ENCODE data around the gene LRRC7. TPM values are rescaled to one million over a fixed set of nuclear protein-coding genes. Genes with fewer than 3 reads are reported as not detected.

LRRC7 gene
- total RNA-seq, 1 donor from 2014 or later, result 11.5 TPM

DNA sequence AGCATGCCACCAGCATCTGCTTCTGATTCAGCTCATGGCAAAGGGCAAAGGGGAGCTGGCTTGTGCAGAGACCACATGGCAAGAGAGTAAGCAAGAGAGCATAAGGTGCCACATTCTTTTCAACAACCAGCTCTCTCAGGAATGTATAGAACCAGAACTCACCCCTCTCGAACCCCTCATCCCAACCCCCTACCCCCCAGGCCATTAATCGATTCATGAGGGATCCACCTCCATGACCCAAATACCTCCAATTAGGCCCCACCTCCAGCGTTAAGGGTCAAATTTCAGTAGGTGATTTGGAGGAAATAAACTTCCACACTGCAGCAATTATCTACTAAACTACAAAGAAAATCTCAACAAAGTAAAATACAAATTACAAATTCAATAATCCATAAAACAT, 32.2 kb upstream of the LRRC7 start:
- Histone ChIP-seq H3K4me1 (ENCODE audit: control insufficient read depth in 3 of 3, insufficient read depth in 3 of 3, low read length in 3 of 3) (no peaks in the 10 kb centered on the region), H3K9me3 (ENCODE audit: control insufficient read depth in 3 of 3, low read length in 3 of 3) (no peaks in the 10 kb centered on the region), H3K9ac (ENCODE audit: low read depth in 1 of 3, low read length in 3 of 3) (no peak overlapping the region), H3K27me3 (ENCODE audit: control insufficient read depth in 3 of 3, insufficient read depth in 3 of 3, low read length in 3 of 3) (no peaks in the 10 kb centered on the region), H3K4me3 (ENCODE audit: low read length in 3 of 3) (no peak overlapping the region), H3K36me3 (ENCODE audit: control insufficient read depth in 3 of 3, insufficient read depth in 3 of 3, low read length in 3 of 3) (no peaks in the 10 kb centered on the region), H3K27ac (ENCODE audit: low read depth, low read length) (no peak overlapping the region)

- Histone ChIP-seq H3K9ac (ENCODE audit: low read depth in 1 of 3, low read length in 3 of 3) (no peak overlapping the region), H3K27ac (ENCODE audit: low read depth, low read length) (no peak overlapping the region), H3K9me3 (ENCODE audit: control insufficient read depth in 3 of 3, low read length in 3 of 3) (no peaks in the 10 kb centered on the region), H3K4me3 (ENCODE audit: low read length in 3 of 3) (no peak overlapping the region), H3K4me1 (ENCODE audit: control insufficient read depth in 3 of 3, insufficient read depth in 3 of 3, low read length in 3 of 3) (no peaks in the 10 kb centered on the region), H3K27me3 (ENCODE audit: control insufficient read depth in 3 of 3, insufficient read depth in 3 of 3, low read length in 3 of 3) (no peaks in the 10 kb centered on the region), H3K36me3 (ENCODE audit: control insufficient read depth in 3 of 3, insufficient read depth in 3 of 3, low read length in 3 of 3) (no peaks in the 10 kb centered on the region)
Observed at GRCh38 chr1:69540052-69540451, 27.7 kb upstream of the LRRC7 start.

DNA sequence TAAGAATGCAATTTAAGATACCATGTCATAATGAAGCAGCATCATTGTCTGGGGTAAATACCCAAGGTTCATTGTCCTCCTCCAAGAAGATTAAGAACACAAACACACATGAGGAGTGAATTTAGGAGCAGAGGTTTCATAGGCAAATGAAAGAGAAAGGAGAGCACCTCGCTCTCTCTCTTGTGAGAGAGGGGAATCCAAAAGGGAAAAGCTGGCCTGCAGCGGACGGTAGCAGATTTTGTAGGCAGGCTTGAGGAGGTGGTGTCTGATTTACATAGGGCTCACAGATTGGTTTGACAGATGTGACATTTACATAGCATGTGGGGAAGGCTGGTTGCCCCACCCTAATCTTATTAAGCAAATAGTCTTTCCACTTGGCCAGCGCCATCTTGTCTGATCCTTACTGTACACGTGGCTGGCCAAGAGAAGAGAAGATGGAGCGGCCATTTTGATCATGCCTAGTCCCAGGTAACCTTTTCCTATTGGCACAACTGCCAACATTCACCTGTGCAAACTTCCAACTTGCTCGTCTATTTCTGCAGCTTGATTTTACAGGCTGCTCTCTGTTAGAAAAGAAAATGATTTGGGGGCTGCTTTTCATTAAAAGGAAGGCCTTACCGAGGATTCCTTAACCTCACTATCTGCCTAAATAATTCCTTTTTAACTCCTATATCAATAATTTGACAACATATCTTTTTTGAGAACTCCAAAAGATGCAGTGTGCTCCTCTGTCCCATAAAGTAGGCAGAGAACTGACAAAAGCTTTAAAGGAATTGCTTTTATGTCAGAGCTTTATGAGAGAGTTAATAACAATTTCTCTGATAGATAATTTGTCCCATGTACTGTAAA, 16.0 kb upstream of the LRRC7 start:
- Histone ChIP-seq H3K36me3 (ENCODE audit: control insufficient read depth in 3 of 3, insufficient read depth in 3 of 3, low read length in 3 of 3) (no peaks in the 10 kb centered on the region), H3K4me1 (ENCODE audit: control insufficient read depth in 3 of 3, insufficient read depth in 3 of 3, low read length in 3 of 3) (no peaks in the 10 kb centered on the region), H3K27ac (ENCODE audit: low read depth, low read length) (no peak overlapping the region), H3K4me3 (ENCODE audit: low read length in 3 of 3) (no peak overlapping the region), H3K9me3 (ENCODE audit: control insufficient read depth in 3 of 3, low read length in 3 of 3) (no peaks in the 10 kb centered on the region), H3K27me3 (ENCODE audit: control insufficient read depth in 3 of 3, insufficient read depth in 3 of 3, low read length in 3 of 3) (no peaks in the 10 kb centered on the region), H3K9ac (ENCODE audit: low read depth in 1 of 3, low read length in 3 of 3) (no peak overlapping the region)

DNA sequence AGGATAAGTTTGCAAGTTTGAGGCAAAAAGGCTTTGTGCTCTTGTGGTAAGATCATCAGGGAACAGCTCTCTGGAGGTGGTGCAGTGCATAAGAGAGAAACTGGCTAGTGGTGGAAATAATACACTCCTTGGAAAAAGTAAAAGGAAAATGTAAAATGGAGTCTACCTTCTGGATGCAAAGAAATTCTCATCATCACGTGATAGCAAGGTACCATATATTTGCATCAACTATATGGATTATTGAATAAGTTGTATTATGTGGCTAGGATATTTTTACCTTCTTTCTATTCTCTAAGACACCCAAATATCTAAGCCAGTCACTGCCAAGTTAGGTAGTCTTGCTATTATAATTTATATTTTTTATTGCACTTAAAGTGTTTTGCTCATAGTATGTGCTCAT, 14.0 kb upstream of the LRRC7 start:
- H3K27me3 ChIP-seq (ENCODE audit: control insufficient read depth in 3 of 3, insufficient read depth in 3 of 3, low read length in 3 of 3), result no peaks in the 10 kb centered on the region
- peaks cover 0 to 2% (median 0%) of the 10 kb centered on the region in 3 donors for H3K9me3 ChIP-seq (ENCODE audit: control insufficient read depth in 3 of 3, low read length in 3 of 3)
- no peak overlapping the region for H3K9ac ChIP-seq (ENCODE audit: low read depth in 1 of 3, low read length in 3 of 3)
- H3K4me1 ChIP-seq (ENCODE audit: control insufficient read depth in 3 of 3, insufficient read depth in 3 of 3, low read length in 3 of 3), result no peaks in the 10 kb centered on the region
- H3K27ac ChIP-seq (ENCODE audit: low read depth, low read length), result no peak overlapping the region
- no peaks in the 10 kb centered on the region for H3K36me3 ChIP-seq (ENCODE audit: control insufficient read depth in 3 of 3, insufficient read depth in 3 of 3, low read length in 3 of 3)
- H3K4me3 ChIP-seq (ENCODE audit: low read length in 3 of 3), result no peak overlapping the region

DNA sequence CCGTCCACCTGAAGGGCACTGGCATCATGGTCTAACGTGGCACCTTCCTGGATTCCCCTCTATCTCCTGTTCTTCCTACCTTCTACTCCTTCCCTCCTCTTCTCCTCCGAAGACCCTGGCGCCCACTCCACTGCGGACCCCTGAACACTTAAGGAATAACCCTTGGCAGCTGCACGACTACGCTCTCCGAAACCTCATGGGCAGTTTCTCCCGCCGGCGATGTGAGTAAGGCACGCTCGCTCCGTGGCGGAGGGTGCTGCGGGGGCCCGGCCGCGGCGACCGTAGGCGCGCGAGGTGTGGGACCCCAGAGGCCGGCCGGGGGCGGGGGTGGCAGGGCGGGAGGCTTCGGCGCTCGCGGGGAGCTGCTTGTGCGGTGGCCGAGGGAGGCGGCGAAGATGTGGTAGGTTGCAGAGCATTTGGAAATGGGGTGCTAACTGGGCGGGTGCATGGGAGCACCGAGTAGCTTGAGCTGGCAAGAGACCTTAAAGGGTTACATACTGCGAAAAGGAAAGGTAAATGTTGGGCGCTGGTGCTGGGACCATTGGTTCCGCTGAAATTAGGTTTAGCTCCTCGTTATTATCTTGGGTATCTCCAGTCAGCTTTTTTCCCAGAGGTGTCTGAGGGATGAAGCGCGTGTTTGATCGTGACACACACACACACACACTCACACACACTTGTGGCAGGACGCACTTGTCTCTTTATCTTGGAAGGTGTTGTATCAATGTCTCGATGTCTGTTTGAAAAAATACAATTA, 876 bp downstream of the LRRC7 start:
- Histone ChIP-seq H3K4me1 (ENCODE audit: control insufficient read depth in 3 of 3, insufficient read depth in 3 of 3, low read length in 3 of 3) (peaks cover 10 to 18% (median 12%) of the 10 kb centered on the region in 3 donors), H3K27ac (ENCODE audit: low read depth, low read length) (no peak overlapping the region), H3K27me3 (ENCODE audit: control insufficient read depth in 3 of 3, insufficient read depth in 3 of 3, low read length in 3 of 3) (peaks cover 3 to 17% (median 13%) of the 10 kb centered on the region in 3 donors), H3K36me3 (ENCODE audit: control insufficient read depth in 3 of 3, insufficient read depth in 3 of 3, low read length in 3 of 3) (no peaks in the 10 kb centered on the region), H3K4me3 (ENCODE audit: low read length in 3 of 3) (peak overlapping the region; percentile 64 to 80 (median 69)), H3K9ac (ENCODE audit: low read depth in 1 of 3, low read length in 3 of 3) (peak overlapping the region in 1 of 3 donors; percentile 84), H3K9me3 (ENCODE audit: control insufficient read depth in 3 of 3, low read length in 3 of 3) (no peaks in the 10 kb centered on the region)

GRCh38 chr1:69569175-69569541, 1.4 kb downstream of the LRRC7 start:
- Histone ChIP-seq H3K9ac (ENCODE audit: low read depth in 1 of 3, low read length in 3 of 3) (peak overlapping the region in 1 of 3 donors; percentile 60), H3K27ac (ENCODE audit: low read depth, low read length) (no peak overlapping the region), H3K36me3 (ENCODE audit: control insufficient read depth in 3 of 3, insufficient read depth in 3 of 3, low read length in 3 of 3) (no peaks in the 10 kb centered on the region), H3K9me3 (ENCODE audit: control insufficient read depth in 3 of 3, low read length in 3 of 3) (no peaks in the 10 kb centered on the region), H3K4me1 (ENCODE audit: control insufficient read depth in 3 of 3, insufficient read depth in 3 of 3, low read length in 3 of 3) (peaks cover 10 to 18% (median 12%) of the 10 kb centered on the region in 3 donors), H3K27me3 (ENCODE audit: control insufficient read depth in 3 of 3, insufficient read depth in 3 of 3, low read length in 3 of 3) (peaks cover 3 to 17% (median 13%) of the 10 kb centered on the region in 3 donors), H3K4me3 (ENCODE audit: low read length in 3 of 3) (peak overlapping the region; percentile 61 to 72 (median 69))

GRCh38 chr1:69569576-69570328, 2.0 kb downstream of the LRRC7 start:
- Histone ChIP-seq H3K36me3 (ENCODE audit: control insufficient read depth in 3 of 3, insufficient read depth in 3 of 3, low read length in 3 of 3) (no peaks in the 10 kb centered on the region), H3K4me1 (ENCODE audit: control insufficient read depth in 3 of 3, insufficient read depth in 3 of 3, low read length in 3 of 3) (peaks cover 10 to 18% (median 12%) of the 10 kb centered on the region in 3 donors), H3K4me3 (ENCODE audit: low read length in 3 of 3) (peak overlapping the region; percentile 61 to 72 (median 69)), H3K27me3 (ENCODE audit: control insufficient read depth in 3 of 3, insufficient read depth in 3 of 3, low read length in 3 of 3) (peaks cover 3 to 17% (median 13%) of the 10 kb centered on the region in 3 donors), H3K9me3 (ENCODE audit: control insufficient read depth in 3 of 3, low read length in 3 of 3) (no peaks in the 10 kb centered on the region), H3K27ac (ENCODE audit: low read depth, low read length) (no peak overlapping the region), H3K9ac (ENCODE audit: low read depth in 1 of 3, low read length in 3 of 3) (peak overlapping the region in 1 of 3 donors; percentile 60)

DNA sequence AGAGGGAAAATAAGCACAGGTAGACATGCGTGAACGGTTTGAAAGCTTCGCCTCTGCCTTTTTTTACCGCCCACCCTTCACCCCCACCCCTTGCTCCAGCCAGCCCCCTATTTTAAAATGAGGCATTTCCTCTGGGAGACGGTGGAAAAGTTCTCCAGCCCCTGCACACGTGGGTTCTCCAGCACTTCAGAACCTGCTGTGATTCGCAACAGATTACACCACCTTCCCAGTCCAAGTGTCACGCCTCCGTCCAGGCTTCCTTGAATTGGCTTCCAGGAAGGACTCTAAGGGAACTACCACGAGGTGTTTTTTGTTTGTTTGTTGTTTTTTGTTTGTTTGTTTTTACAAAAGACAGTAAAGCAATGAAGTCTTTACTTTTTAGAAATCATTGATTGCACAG, 2.6 kb downstream of the LRRC7 start:
- Histone ChIP-seq H3K4me3 (ENCODE audit: low read length in 3 of 3) (no peak overlapping the region), H3K27ac (ENCODE audit: low read depth, low read length) (no peak overlapping the region), H3K4me1 (ENCODE audit: control insufficient read depth in 3 of 3, insufficient read depth in 3 of 3, low read length in 3 of 3) (peaks cover 10 to 18% (median 12%) of the 10 kb centered on the region in 3 donors), H3K36me3 (ENCODE audit: control insufficient read depth in 3 of 3, insufficient read depth in 3 of 3, low read length in 3 of 3) (no peaks in the 10 kb centered on the region), H3K9ac (ENCODE audit: low read depth in 1 of 3, low read length in 3 of 3) (no peak overlapping the region), H3K9me3 (ENCODE audit: control insufficient read depth in 3 of 3, low read length in 3 of 3) (no peaks in the 10 kb centered on the region), H3K27me3 (ENCODE audit: control insufficient read depth in 3 of 3, insufficient read depth in 3 of 3, low read length in 3 of 3) (peaks cover 3 to 17% (median 13%) of the 10 kb centered on the region in 3 donors)

DNA sequence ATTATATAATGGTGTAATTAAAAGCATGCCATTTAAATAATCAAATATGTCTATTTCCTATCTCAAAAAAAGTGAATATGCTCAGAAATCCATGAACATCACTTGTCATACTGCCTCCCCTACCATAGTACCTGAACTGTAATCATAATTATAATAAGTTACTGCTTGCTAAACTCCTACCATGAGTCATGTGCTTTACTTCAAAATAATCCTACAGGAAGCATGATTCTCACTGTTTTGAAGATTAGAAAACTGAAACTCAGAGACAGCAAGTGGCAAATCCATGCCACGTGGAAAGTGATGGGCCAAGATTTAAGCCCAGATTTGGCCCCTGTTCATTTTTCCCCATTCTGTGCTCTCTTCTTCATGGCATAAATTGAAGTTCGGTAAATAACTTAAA, 5.2 kb downstream of the LRRC7 start:
- H3K9ac ChIP-seq (ENCODE audit: low read depth in 1 of 3, low read length in 3 of 3), result no peak overlapping the region
- H3K27ac ChIP-seq (ENCODE audit: low read depth, low read length), result no peak overlapping the region
- peaks cover under 1 to 17% (median 13%) of the 10 kb centered on the region in 3 donors for H3K27me3 ChIP-seq (ENCODE audit: control insufficient read depth in 3 of 3, insufficient read depth in 3 of 3, low read length in 3 of 3)
- no peaks in the 10 kb centered on the region for H3K9me3 ChIP-seq (ENCODE audit: control insufficient read depth in 3 of 3, low read length in 3 of 3)
- no peaks in the 10 kb centered on the region for H3K36me3 ChIP-seq (ENCODE audit: control insufficient read depth in 3 of 3, insufficient read depth in 3 of 3, low read length in 3 of 3)
- no peak overlapping the region for H3K4me3 ChIP-seq (ENCODE audit: low read length in 3 of 3)
- peaks cover 10 to 13% (median 10%) of the 10 kb centered on the region in 3 donors for H3K4me1 ChIP-seq (ENCODE audit: control insufficient read depth in 3 of 3, insufficient read depth in 3 of 3, low read length in 3 of 3)
